ENCODE results near the gene ROR2. TPM values are rescaled to one million over a fixed set of nuclear protein-coding genes. Genes with fewer than 3 reads are reported as not detected.

Gene ROR2
- total RNA-seq, 1 experiment from 2014 or later: 2.7 TPM

DNA sequence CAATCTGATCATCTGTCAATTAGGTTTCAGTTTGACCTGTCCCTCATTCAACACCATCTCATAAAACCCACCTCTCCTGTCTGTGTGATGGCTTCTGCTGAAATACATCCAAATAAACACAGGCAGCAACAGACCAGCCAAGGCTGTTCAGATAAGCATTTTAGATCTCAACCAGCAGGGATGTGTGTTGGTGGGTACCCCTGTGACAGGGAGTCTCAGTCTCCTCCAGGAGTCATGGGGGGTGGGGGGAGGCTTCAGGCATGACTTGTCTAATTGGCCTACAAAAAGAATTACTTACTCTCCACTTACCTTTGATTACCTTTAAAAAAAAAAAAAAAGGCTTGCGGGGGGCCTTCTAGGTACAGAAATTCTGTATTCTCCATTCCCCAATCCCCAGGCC lies 65.9 kb downstream of the ROR2 start:
- H3K9me3 Mint-ChIP-seq: peaks cover 0 to 2% of the 10 kb centered on the region in 2 experiments; a peak in 1 of 5 replicates
- Histone ChIP-seq H3K18ac (ENCODE audit: insufficient read length, low read depth, low read length) (no peak overlapping the region), H3K23ac (ENCODE audit: insufficient read length, low read depth, low read length) (no peak overlapping the region), H2BK5ac (ENCODE audit: insufficient read length, low read length) (no peak overlapping the region), H4K8ac (replicated peaks; ENCODE audit: insufficient read length, low read depth, low read length) (no peak overlapping the region), H2BK12ac (ENCODE audit: insufficient read length, low read depth, low read length) (no peak overlapping the region), H2BK120ac (ENCODE audit: low read depth, low read length, poor library complexity, severe bottlenecking) (no peak overlapping the region), H3K27ac (ENCODE audit: insufficient read length, low read depth, low read length) (no peak overlapping the region), H3K14ac (ENCODE audit: insufficient read depth, low read length) (no peak overlapping the region), H3K4me1 (ENCODE audit: insufficient read depth, low read length) (peaks cover 9% of the 10 kb centered on the region; the same call in 1 of the 2 replicates), H3K23me2 (ENCODE audit: insufficient read length, low read depth, low read length, poor library complexity, severe bottlenecking) (no peaks in the 10 kb centered on the region), H4K20me1 (ENCODE audit: control insufficient read depth, insufficient read depth, insufficient read length) (no peaks in the 10 kb centered on the region), H3K9me3 (ENCODE audit: control insufficient read depth, low read depth, low read length) (no peaks in the 10 kb centered on the region), H3K4ac (ENCODE audit: low read depth, low read length) (no peak overlapping the region), H3K56ac (ENCODE audit: insufficient read length, low read depth, low read length) (no peak overlapping the region), H3K9ac (ENCODE audit: extremely low read depth, insufficient read length, low read length) (no peak overlapping the region), H3K79me1 (ENCODE audit: insufficient read depth, low read depth, low read length, poor library complexity, severe bottlenecking) (no peaks in the 10 kb centered on the region), H4K5ac (ENCODE audit: insufficient read length, low read depth, low read length) (no peak overlapping the region), H2BK20ac (ENCODE audit: low read depth, low read length, poor library complexity, severe bottlenecking) (no peak overlapping the region), H2BK15ac (ENCODE audit: low read depth, low read length) (no peak overlapping the region), H2AK5ac (ENCODE audit: insufficient read length, low read length) (no peak overlapping the region), H4K91ac (ENCODE audit: insufficient read length, low read depth, low read length) (no peak overlapping the region), H2AFZ (ENCODE audit: low read length) (no peak overlapping the region), H3K79me2 (ENCODE audit: insufficient read depth, low read length) (no peaks in the 10 kb centered on the region), H3K27me3 (ENCODE audit: insufficient read depth, low read length) (peaks cover 17% of the 10 kb centered on the region; the same call in 1 of the 2 replicates), H3K4me2 (ENCODE audit: insufficient read depth, insufficient read length, low read length) (no peak overlapping the region), H3T11ph (ENCODE audit: low read length) (no peak overlapping the region)
- TF ChIP-seq, protein P1, sequence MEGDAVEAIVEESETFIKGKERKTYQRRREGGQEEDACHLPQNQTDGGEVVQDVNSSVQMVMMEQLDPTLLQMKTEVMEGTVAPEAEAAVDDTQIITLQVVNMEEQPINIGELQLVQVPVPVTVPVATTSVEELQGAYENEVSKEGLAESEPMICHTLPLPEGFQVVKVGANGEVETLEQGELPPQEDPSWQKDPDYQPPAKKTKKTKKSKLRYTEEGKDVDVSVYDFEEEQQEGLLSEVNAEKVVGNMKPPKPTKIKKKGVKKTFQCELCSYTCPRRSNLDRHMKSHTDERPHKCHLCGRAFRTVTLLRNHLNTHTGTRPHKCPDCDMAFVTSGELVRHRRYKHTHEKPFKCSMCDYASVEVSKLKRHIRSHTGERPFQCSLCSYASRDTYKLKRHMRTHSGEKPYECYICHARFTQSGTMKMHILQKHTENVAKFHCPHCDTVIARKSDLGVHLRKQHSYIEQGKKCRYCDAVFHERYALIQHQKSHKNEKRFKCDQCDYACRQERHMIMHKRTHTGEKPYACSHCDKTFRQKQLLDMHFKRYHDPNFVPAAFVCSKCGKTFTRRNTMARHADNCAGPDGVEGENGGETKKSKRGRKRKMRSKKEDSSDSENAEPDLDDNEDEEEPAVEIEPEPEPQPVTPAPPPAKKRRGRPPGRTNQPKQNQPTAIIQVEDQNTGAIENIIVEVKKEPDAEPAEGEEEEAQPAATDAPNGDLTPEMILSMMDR (conservative IDR thresholded peaks at IDR 0.05): no peak
- no peak overlapping the region for H3K4me3 Mint-ChIP-seq
- WGBS (ENCODE audit: extremely low coverage, insufficient read length, low lambda C conversion rate): no CpG with 5 or more reads among the region's 1 CpG
- DNase-seq: no peak
- H3K4me1 Mint-ChIP-seq: peaks cover 28 to 37% of the 10 kb centered on the region in 2 experiments
- peaks cover 0 to 4% (median 0%) of the 10 kb centered on the region in 3 experiments; a peak in 3 of 7 replicates for H3K36me3 Mint-ChIP-seq (ENCODE audit: insufficient read depth in 1 of 3, low read depth in 3 of 3)
- no peak overlapping the region for H3K27ac Mint-ChIP-seq
- H3K27me3 Mint-ChIP-seq (ENCODE audit: low read depth): peaks cover 83% of the 10 kb centered on the region
